Fibroblast of skin of right quadriceps (primary cell): ENCODE data around the gene LRP5.

ENCODE experiments used
- DNase-seq: peaks from one replicate; pipeline ENCODE4 v3.0.0-alpha.2; 2013

The LRP5 gene

DNA sequence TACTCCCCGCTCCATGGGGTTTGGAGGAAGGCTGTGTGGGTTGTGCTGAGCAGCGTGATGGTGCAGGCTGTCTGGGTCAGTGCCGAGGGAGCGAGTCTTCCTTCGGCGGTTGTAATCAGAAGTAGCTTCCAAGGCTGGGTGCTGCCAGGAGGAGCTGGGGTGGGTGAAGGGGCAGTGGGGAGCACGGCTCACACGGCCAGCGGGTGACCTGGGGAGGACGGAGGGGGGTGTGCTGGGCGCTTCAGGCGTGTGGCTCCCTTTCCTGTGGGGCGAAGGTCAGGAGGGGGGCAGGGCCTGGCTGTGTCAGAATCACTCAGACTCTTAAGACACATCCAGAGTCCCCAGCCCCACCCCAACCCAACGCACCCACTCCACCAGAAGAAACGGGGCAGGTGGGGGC, 60.2 kb downstream of the LRP5 start:
- no peak for DNase-seq

DNA sequence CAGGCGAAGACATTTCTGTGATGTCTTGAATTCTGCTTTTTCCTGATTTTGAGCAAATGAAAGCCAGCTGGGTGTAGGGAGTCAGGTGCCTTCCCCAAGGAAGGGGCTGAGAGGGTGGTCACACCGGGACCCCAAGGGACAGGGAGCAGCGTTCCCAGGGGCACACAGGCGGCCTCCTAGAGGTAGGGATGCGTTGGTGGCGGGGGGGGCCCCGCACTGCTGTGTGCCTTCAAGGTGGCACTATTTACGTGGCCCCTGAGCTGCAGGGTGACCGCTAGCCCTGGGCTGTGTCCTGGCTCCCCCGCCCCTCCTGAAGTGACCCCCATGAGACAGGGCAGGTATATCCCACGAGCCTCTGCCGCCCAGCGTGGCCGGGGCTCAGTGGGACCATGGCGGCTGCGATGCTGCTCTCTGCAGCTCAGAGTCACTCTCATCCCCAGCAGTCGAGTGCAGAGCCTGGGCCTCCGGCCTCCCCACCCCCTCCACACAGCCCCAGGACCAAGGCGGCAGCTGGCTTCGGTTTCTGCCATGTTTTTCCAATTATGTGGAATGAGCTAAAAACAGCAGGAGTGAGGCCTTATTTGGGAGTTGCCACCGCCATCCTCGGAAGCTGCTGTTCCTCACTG, 60.9 kb downstream of the LRP5 start:
- peak; percentile 91 for DNase-seq

DNA sequence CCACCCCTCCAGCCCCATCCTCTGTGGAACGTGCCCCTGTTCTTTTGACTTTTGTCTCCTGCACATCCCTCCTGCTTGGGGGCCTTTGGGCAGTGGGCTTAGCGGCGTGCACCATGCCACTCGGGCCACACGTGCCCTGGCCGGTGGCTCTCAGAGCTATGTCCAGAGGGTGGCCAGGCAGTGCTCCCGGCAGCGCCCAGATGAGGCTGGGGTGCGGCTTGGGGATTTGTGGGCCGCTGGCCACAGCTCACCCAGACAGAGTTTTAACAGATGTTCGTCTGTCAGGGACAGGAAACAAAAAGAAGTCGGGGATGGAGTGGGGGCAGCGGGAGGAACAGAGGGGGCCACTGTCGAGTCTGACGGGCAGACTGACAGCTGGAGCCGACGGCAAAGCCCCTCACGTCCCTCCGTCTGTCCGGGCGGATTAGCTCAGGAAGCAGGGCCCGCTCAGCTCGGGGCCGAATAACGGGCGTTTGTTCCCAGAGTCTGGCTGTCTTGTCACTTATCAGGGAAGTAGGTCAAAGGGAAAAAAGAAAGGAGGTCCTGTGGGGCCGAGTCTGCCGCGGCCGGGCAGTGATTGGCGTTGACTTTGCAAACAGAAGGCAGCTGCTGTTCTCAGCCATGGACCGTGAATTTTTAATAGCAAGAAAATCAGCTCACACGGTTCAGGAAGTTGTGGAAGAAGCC, 61.6 kb downstream of the LRP5 start:
- DNase-seq: peak; percentile 21

DNA sequence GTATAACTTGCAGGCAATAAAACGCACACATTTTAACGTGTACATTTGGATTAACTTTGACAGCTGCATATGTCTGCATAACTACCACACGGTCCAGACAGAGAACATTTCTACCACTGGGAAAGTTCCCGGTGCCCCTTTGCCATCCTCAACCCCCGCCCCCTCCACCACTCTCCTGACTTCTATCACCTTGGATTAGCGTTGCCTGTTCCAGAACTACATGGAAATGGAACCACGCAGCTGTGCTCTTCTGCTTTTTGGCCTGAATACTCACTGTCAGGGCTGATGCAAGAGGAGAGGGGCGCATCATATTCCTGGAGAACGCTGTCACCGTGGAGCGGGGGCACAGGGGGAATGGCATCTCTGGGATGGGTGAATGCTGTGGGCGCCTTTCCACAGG, 62.1 kb downstream of the LRP5 start:
- DNase-seq: no peak

DNA sequence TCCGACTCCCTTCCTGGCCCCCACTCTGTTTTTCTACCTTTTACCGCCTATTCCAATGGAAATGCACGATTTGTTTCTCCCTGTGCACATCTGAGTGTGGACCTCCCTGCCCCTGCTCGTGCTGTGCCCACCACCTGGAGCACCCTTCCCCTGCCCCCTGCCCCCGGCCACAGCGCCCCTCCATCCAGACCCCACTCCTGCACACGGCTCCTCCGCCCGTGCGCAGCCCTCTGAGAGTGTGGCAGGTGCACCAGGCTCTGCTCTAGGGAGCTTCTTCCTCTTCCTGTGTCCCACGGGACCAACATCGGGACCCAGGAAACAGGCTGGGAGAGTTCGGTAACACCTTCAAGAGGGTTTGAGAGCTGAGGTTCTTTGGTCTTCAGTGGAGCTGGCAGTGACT, 62.9 kb downstream of the LRP5 start:
- DNase-seq: no peak

DNA sequence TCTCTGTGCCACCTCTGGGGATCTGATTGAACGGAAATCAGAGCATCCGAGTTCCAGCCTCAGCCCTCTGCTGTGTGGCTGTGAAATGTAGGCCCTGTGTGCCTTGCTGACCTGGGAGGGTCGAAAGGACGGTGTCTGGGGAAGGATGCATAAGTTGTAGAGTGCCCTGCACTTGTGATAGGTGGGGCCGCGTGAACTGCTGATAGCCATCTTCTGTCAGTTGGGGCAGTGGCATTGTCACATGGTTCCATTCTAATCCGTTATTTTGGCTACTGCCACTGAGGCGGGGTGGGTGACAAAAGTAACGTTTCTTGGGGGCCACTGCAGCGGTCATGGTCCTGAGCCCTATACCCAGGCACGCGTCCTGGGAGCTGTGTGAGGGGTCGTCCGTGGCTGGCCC, 63.4 kb downstream of the LRP5 start:
- DNase-seq: no peak

DNA sequence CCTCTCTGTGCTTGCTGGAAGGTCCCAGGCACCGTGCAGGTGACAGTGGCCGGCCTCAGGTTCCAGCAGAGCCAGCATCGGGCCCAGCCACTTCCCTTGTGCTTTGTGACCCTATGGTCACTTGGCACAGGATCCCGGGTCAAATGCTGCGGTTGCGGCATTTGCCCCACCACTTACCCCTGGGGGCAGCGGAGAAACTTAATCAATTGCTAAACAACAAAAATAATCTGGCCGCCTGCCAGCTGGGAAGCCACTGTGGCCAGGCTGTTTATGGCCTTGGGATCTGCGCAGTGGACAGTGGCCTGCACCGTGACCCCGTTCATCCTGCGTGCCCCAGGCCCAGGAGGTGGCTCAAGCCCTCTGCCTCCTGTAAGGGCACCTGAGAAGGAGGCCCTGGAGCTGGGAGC, 65.0 kb downstream of the LRP5 start:
- no peak for DNase-seq

DNA sequence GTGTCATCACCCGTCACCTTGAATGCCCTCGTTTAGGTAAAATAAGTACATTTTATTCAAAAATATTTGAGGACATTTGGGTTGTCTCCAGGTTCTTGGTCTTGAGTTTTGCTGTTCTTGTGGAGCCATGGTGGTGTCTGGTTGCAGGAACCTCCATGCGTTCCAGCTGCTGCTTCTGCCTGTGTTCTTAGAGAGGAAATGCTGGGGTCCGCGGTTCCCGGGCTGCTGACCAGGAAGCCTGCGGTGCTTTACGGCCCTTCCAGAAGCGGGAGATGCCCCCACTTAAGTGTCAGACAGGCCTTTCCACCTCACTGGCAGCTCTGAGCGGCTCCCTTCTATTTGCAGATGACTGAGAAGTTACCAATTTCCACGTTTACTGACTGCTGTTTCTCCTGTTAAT, 66.8 kb downstream of the LRP5 start:
- no peak for DNase-seq

DNA sequence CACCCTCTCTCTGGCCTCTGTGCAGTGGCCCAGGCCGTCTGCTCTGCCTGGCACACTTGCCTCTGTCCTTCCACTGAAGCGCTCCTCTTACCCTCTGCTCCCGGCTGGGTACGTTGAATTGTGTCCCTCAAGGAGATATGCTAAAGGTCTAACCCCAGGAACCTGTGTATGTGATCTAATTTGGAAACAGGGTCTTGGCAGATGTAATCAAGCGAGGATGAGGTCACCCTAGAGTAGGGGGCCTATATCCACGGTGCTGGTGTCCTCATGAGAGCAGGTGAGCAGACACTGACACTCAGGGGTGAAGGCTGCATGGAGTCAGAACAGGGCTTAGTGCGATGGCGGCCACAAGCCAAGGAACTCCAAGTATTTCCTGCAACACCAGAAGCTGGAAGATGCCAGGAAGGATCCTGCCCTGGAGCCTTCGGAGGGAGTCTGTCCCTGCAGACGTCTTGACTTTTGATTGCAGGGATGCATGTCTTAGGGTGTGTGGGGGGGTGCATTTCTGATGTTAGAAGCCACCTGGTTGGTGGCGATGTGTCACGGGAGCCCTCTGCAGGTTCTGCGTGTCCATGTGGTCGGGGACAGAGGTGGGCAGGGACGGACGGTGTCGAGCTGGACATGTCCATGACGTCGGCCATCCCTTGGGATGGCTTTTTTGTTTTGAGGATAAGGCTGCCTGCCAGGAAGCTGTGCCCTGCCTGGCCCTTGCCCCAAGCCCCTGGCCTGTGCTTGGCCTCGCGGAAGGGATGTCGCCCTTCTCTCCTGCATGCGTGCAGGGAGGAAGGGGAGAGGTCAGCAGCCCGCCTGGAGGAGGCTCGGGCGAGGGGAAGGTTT, 68.6 kb downstream of the LRP5 start:
- peak; percentile 39 for DNase-seq

DNA sequence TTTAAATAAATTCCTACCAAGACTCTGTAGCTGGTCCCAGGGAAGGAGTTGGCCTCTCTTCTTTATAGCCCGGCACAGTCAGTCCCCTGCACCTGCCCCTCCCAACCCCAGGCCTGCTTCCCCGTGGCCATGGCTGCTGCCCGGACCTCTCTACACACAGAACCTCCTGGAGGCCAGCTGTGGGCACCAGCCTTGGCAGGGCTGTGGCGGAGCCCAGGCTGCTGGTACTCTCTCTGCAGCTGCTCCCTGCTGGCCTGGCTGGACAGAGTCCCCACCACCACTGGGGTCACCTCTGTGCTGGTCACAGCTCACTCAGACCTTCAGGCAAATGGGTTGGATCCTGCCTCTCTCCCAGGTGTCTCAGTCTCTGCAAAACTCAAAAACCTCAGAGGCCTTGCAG, 69.3 kb downstream of the LRP5 start:
- DNase-seq: no peak

DNA sequence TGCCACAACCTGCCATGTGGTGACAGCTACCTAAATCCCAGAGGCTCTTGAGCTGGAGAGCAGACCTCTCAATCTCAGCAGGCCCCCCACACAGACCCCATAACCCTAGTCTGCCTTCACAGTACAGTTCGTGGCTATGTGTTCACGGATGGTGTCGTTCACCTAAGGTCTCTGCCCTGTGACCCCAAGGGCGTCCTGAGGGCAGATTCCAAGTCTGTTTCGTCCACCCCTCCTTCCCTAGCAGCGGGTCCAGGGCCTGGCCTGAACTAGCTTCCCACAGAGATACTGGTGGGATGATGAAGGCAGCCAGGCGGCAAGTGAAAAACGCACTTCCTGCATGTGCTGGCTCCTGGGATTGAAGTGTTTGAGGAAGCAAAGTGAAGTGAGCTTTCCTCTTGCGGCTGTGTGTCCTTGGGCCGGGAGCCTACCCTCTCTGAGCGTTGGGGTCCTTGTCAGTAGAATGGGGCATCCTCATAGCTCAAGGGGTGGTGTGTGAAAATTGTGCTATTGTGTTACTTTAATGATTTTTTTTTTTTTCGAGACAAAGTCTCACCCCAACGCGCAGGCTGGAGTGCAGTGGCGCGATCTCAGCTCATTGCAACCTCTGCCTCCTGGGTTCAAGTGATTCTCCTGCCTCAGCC, 70.1 kb downstream of the LRP5 start:
- DNase-seq: no peak

DNA sequence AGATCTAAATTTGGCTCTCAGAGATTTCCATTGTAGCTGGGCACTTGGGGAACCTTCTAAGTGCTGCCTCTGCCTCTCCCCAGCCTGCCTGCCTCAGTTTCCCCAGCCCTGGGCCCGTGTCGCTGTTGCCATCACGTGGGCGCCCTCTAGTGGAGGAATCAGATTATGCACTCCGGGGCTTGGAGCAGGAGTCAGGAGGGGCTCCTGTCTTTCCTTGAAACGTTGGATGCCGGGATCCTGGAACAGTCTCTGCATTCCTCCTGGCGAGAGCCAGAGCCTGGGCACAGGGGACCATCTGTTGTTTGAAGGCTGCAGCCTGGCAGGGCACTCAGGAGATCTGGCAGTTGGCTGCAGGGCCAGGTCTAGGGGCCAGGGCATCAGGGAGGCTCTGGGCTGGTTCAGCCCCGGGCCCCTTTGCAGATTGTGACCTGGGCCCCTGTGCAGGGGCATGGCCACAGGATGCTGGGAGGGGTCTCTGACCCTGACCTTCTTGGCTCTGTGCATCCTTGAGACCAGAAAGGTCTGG, 71.6 kb downstream of the LRP5 start:
- peak; percentile 42 for DNase-seq

DNA sequence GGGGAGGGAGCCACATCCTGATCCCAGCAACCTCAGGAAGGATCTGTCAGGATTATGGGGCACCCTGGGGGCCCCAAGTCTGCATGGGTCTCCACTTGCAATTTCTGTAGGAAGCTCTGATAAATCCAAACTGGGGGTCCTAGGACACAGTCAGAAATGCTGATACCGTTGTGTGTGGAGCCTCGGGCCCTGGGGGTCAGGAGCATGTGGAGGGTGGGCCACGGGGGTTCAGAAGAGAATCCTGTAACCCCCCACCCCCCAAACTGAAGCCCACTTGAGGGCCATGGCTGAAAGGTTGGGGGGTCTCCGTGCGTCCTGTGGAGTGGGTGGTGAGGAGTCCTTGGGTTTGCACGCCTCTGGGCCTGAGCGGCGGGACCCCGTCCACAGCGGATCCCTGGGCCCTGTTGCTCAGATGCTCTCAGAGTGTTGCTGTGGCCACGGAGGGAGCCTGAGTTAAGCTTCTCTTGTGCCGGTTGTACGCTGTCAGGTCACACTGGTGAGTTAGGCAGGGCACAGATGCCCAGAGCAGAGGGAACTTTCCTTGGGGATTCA, 72.2 kb downstream of the LRP5 start:
- DNase-seq: no peak

DNA sequence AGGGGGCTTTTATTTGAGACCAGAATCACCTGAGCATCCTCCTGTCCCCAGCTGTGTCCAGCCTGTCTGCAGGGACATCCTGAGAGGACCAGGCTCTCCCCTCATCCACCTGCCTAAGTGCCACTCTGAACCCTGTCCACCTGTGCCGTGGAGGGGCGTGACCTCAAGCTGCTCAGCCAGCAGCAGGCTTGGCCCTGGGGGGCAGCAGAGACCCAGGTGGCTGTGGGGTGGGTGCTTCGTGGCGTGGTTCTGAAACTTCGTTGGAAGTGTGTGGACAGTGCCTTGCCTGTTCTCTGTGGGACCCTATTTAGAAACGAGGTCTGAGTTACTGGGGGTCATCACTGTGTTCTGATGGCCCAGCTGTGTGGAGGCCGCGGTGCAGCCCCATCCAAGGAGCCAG, 72.7 kb downstream of the LRP5 start:
- no peak for DNase-seq

DNA sequence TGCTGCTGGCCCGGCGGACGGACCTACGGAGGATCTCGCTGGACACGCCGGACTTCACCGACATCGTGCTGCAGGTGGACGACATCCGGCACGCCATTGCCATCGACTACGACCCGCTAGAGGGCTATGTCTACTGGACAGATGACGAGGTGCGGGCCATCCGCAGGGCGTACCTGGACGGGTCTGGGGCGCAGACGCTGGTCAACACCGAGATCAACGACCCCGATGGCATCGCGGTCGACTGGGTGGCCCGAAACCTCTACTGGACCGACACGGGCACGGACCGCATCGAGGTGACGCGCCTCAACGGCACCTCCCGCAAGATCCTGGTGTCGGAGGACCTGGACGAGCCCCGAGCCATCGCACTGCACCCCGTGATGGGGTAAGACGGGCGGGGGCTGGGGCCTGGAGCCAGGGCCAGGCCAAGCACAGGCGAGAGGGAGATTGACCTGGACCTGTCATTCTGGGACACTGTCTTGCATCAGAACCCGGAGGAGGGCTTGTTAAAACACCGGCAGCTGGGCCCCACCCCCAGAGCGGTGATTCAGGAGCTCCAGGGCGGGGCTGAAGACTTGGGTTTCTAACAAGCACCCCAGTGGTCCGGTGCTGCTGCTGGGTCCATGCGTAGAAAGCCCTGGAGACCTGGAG, 74.1 kb downstream of the LRP5 start:
- no peak for DNase-seq

DNA sequence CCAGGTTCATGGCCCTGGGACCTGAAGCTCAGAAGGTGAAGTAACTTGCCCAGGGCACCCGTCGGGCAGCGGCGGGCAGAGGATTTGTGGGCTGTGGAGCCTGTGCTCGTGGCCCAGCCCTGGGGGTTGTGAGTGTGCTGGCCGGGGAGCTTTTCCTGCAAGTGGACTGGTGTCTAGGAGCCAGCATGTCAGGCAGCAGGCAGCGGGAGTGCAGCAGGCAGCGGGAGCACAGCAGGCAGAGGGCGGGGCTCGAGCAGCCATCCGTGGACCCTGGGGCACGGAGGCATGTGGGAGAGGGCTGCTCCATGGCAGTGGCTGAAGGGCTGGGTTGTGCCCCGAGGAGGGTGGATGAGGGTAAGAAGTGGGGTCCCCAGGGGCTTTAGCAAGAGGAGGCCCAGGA, 75.4 kb downstream of the LRP5 start:
- DNase-seq: no peak

DNA sequence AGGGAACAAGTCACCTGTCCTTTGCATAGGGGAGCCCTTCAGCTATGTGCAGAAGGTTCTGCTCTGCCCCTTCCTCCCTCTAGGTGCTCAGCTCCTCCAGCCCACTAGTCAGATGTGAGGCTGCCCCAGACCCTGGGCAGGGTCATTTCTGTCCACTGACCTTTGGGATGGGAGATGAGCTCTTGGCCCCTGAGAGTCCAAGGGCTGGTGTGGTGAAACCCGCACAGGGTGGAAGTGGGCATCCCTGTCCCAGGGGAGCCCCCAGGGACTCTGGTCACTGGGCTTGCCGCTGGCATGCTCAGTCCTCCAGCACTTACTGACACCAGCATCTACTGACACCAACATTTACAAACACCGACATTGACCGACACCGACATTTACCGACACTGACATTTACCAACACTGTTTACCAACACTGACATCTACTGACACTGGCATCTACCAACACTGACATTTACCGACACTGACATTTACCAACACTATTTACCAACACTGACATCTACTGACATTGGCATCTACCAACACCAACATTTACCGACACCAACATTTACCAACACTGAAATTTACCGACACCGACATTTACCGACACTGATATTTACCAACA, 76.3 kb downstream of the LRP5 start:
- no peak for DNase-seq

DNA sequence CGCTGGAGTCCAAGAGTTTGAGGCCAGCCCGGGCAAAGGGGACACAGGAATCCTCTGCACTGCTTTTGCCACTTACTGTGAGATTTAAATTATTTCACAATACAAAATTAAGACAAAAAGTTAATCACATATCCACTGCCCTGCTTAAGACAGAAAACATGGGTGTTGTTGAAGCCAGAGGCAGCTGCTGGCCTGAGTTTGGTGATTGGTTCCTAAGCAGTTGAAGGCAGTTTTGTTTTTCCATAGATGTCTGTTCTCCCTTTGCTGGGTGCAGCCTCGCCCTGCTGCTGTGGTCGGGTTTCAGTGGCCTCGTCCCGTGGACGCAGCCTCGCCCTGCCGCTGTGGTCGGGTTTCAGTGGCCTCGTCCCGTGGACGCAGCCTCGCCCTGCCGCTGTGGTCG, 77.9 kb downstream of the LRP5 start:
- DNase-seq: no peak

DNA sequence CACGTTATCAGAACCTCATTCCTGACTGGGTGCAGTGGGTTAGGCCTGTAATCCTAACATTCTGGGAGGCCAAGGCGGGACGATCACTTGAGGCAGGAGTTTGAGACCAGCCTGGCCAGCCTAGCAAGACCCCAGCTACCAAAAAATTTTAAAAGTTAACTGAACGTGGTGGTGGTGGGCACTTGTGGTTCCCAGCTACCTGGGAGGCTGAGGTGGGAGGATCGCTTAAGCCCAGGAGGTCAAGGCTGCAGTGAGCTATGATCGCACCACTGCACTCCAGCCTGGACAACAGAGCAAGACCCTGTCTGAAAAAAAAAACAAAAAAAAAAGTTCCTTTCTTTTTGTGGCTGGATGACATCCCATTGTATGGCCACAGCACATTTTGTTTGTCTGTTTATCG, 80.4 kb downstream of the LRP5 start:
- DNase-seq: no peak

DNA sequence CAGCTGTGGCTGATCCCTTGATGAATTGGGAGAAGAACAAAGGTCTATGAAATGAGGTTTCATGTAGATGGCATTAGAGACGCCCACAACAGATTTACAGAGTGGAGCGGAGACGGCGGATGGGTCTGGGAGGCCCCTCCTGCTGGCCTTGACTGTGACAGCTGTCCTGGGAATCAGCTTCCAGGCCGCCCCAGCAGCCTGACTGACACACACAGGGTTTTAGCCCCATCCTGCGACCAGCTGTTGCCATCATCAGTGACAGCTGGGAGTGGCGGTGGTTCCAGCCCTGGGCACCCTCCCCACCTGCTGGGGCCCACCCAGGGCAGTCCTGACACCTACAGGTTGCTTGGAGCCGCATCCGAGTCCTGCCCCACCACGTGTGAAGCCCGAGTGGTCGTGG, 84.1 kb downstream of the LRP5 start:
- DNase-seq: no peak

DNA sequence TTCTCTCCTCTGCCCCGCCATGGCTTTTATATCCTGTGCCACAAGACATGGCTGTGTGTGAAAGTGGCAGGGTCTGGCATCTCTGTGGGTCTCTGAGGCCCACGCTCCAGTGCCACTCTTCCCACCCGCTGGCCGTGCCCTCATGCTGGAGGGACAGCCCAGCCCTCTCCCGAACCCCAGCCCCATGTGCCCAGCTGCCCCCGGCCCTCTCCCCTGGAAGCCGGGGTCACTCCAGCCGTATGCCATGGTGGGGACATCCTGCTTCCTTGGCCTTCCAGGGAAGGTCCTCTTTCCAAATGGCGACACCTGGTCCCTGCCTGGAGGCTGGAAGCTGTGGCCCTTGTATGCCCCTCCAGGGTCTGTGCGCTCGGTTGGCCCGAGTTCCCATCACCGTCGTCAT, 84.9 kb downstream of the LRP5 start:
- no peak for DNase-seq
